Tibial artery (tissue), 4 donors: ENCODE measurements around the gene PLA2G2D.

Experiments
- DNase-seq, 2 donors: peaks; one replicate each; pipeline ENCODE4 v3.0.0-alpha.2; 2019
- H3K27ac ChIP-seq, 2 donors: fragments of 200-600 bp; sonication (generic) in 1 of 2; 1 replicate in 1 of 2; 2 replicates in 1 of 2; pipeline ENCODE4 v1.5.1; 2018 to 2019; ENCODE audit warnings: mild to moderate bottlenecking in 1 of 2
- H3K27me3 ChIP-seq, 2 donors: fragments of 200-600 bp; sonication (generic) in 1 of 2; one replicate each; pipeline versions ENCODE4 v1.5.1 to v1.6.0; 2016 to 2019
- H3K36me3 ChIP-seq, 3 donors: fragments of 200-600 bp; sonication (generic) in 2 of 3; one replicate each; pipeline ENCODE4 v1.5.1; 2016 to 2019; ENCODE audit warnings: mild to moderate bottlenecking in 2 of 3
- H3K4me1 ChIP-seq, 4 donors: fragments of 200-600 bp; sonication (generic) in 2 of 4; 1 replicate in 3 of 4; 2 replicates in 1 of 4; pipeline ENCODE4 v1.5.1; 2016 to 2019
- H3K4me3 ChIP-seq, 2 donors: fragments of 200-600 bp; sonication (generic) in 1 of 2; 1 replicate in 1 of 2; 2 replicates in 1 of 2; pipeline ENCODE4 v1.5.1; 2018 to 2019; ENCODE audit warnings: mild to moderate bottlenecking in 2 of 2
- H3K9me3 ChIP-seq, 3 donors: fragments of 200-600 bp; sonication (generic) in 1 of 3; one replicate each; pipeline ENCODE4 v1.5.1; 2016 to 2019
- intact Hi-C: fragments of 100-400 bp; cut with DNase I; formaldehyde crosslinking; loops from one replicate; pipeline ENCODE4 v1.15.0; 2023; ENCODE audit warnings: low total_unique reads
- TF ChIP-seq, protein P1 (sequence below), 2 experiments: fragments of 200-600 bp in 1 of 2; fragments of 450-650 bp in 1 of 2; IDR thresholded peaks; one replicate each; pipeline ENCODE4 v1.5.1; 2017 to 2019; ENCODE audit warnings: antibody characterized with exemption in 2 of 2, mild to moderate bottlenecking in 1 of 2, moderate library complexity in 1 of 2

PLA2G2D gene

DNA sequence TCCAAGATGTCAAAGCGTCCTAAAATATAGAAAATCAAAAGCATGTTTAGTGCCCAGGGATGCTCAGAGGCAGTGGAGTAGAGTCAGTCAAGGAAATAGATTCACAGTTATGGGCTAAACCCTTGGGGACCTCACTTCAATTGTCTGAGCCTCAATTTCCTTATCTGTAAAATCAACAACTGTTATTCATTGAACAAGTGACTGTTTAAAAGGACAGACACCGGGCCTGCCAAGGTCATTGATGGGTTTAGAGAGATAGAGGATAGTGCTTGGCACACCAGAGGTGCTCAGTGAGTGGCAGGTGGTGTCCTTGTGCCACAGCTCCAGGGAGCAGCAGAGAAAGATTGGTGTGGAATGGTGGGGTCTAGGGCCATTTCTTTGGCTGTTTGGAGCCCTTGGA lies 36.6 kb downstream of the PLA2G2D start:
- intact Hi-C loops = no loop called here
- no peaks in the 10 kb centered on the region for H3K4me1 ChIP-seq

DNA sequence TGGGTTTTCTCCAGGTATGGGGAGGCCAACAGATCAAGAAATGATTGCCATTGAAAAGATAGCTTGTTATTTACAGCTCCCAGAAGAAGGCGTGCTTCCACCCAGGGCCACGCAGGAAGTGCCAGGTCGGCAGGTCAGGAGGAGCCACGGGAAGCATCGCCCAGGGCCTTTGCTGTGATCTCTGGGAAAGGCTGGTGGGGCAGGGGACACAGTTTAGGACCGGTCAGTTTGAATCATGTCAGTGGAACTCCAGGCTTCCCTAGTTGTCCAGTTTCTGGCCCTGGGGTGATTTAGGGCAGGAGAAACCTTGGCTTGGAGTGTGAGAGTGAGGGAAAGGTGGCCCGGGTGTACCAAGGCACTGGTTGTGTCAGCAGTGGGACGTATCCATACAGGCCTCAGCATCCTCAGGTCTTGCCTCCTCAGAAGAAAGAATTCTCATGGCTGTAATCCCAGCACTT lies 38.0 kb downstream of the PLA2G2D start:
- Histone ChIP-seq H3K4me3 (no peak overlapping the region), H3K27me3 (no peaks in the 10 kb centered on the region), H3K36me3 (peaks cover 0 to 5% (median 0%) of the 10 kb centered on the region in 3 donors), H3K27ac (no peak overlapping the region), H3K4me1 (no peaks in the 10 kb centered on the region), H3K9me3 (no peaks in the 10 kb centered on the region)
- TF ChIP-seq, protein P1, sequence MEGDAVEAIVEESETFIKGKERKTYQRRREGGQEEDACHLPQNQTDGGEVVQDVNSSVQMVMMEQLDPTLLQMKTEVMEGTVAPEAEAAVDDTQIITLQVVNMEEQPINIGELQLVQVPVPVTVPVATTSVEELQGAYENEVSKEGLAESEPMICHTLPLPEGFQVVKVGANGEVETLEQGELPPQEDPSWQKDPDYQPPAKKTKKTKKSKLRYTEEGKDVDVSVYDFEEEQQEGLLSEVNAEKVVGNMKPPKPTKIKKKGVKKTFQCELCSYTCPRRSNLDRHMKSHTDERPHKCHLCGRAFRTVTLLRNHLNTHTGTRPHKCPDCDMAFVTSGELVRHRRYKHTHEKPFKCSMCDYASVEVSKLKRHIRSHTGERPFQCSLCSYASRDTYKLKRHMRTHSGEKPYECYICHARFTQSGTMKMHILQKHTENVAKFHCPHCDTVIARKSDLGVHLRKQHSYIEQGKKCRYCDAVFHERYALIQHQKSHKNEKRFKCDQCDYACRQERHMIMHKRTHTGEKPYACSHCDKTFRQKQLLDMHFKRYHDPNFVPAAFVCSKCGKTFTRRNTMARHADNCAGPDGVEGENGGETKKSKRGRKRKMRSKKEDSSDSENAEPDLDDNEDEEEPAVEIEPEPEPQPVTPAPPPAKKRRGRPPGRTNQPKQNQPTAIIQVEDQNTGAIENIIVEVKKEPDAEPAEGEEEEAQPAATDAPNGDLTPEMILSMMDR (IDR thresholded peaks at IDR 0.05) = no peak
- intact Hi-C loops = no loop called here
- no peak for DNase-seq

More for the DNA sequence above, 36.6 kb downstream of the PLA2G2D start:
- no peak overlapping the region for H3K27ac ChIP-seq
- H3K36me3 ChIP-seq = peaks cover 0 to 5% (median 0%) of the 10 kb centered on the region in 3 donors
- H3K9me3 ChIP-seq = no peaks in the 10 kb centered on the region
- no peak for DNase-seq
- H3K4me3 ChIP-seq = no peak overlapping the region
- TF ChIP-seq, protein P1 (IDR thresholded peaks at IDR 0.05) = no peak
- H3K27me3 ChIP-seq = no peaks in the 10 kb centered on the region

DNA sequence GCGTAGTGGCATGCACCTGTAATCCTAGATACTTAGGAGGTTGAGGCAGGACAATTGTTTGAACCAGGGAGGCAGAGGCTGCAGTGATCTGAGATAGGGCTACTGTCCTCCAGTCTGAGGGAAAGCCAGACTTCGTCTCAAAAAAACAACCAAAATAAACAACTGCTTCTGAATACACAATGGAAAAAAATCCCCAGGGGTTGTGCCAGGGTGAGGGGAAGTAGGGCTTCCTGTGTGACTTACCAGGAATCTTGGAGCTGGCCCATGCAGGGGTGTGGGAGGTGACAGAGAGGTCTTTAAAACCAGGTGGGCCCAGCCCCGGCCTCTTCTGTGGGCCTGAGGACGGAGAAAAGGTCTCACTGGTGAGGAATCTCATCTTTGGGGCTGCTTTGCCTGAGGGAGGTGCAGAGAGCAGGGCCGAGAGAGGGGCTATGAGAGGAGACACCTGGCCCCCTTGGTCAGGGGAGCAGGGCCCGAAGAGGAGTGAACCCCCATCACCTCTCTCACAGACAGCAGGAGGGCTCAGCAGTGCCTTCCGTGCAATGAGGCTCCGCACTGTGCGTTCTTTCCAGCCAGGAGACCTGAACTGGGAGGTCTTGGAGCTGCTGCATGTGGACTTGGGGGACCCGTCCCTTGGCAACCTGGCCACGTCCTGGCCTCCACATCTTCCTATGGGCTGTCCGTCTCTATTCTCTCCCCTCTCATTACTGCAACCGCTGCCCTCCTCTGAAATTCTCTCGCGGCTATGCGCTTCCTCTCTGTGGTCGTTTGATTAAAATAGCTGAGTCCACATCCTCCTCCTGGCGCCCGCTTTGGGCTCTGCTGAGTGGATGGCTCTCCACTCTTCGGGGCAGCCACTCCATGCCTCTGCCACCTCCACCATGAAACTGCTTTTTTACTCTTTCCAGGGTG lies 38.6 kb downstream of the PLA2G2D start:
- no peak for DNase-seq
- Histone ChIP-seq H3K27ac (no peak overlapping the region), H3K36me3 (peaks cover 0 to 5% (median 0%) of the 10 kb centered on the region in 3 donors), H3K9me3 (no peaks in the 10 kb centered on the region), H3K4me1 (no peaks in the 10 kb centered on the region), H3K27me3 (no peaks in the 10 kb centered on the region), H3K4me3 (no peak overlapping the region)
- TF ChIP-seq, protein P1 (IDR thresholded peaks at IDR 0.05) = no peak
- intact Hi-C loops = no loop called here

DNA sequence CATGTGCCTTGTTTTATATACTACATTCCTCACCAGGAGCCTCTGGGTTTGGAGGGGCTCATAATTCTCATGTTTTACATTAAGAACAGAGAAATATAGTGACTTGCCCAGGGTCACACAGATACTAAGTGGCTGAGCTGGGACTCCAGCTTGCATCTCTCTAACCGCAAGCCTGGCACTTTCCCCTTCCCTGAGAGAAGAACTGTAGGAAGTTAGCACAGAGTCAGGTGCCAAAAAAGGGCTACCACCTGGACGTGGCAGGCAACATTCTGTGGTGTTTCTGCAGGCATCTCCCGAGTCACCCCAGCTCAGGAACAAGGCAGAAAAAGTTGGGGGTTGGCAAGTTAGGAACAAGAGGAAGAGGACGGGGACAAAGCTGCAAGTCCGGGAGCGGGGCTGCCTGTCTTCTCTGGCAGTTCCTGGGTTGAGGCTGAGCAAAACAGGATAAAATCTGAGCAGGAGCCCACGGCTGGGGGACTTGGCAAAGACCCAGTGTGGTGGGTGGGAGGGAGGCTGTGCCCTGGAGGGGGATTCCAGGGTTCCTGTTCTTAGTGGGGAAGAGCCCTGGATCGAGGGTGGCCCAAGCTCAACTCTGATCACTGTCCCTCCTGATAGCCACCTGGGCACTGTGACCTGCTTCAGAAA lies 39.6 kb downstream of the PLA2G2D start:
- H3K4me3 ChIP-seq = no peak overlapping the region
- H3K4me1 ChIP-seq = peaks cover 0 to 2% (median 0%) of the 10 kb centered on the region in 4 donors
- intact Hi-C loops = no loop called here
- TF ChIP-seq, protein P1 (IDR thresholded peaks at IDR 0.05) = no peak
- H3K9me3 ChIP-seq = no peaks in the 10 kb centered on the region
- H3K27me3 ChIP-seq = no peaks in the 10 kb centered on the region
- no peak overlapping the region for H3K27ac ChIP-seq
- no peak for DNase-seq
- H3K36me3 ChIP-seq = no peaks in the 10 kb centered on the region

DNA sequence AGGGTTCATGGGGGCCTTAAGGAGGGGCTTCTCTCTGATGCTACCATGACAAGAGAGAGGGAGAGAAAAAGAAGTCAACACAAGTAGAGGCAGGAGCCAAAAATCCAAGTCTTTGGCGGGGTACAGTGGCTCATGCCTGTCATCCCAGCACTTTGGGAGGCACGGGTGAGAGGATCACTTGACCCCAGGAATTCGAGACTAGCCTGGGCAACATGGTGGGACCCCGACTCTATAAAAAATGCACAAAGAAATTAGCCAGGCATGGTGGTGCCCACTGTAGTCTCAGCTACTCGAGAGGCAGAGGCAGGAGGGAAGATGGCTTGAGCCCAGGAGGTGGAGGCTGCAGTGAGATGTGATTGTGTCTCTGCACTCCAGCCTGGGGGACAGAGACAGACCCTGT lies 40.6 kb downstream of the PLA2G2D start:
- H3K27me3 ChIP-seq = no peaks in the 10 kb centered on the region
- TF ChIP-seq, protein P1 (IDR thresholded peaks at IDR 0.05) = no peak
- peaks cover 0 to 12% (median 0%) of the 10 kb centered on the region in 4 donors for H3K4me1 ChIP-seq
- DNase-seq = no peak
- no peaks in the 10 kb centered on the region for H3K9me3 ChIP-seq
- H3K27ac ChIP-seq = no peak overlapping the region
- H3K4me3 ChIP-seq = no peak overlapping the region
- no peaks in the 10 kb centered on the region for H3K36me3 ChIP-seq
- intact Hi-C loops = no loop called here
